ENCODE data around the gene TMEM134. TPM values are rescaled to one million over a fixed set of nuclear protein-coding genes. Genes with fewer than 3 reads are reported as not detected.
A peak's percentile ranks its signal among the peaks of the same experiment; 100 is the strongest.

The TMEM134 gene
- total and polyA plus RNA-seq, 9 of the 15 experiments (the other 6 are each of a cell fraction or from before 2014, with no cell fraction given), result 0.63 to 48.4 (median 10.7) TPM

- TF ChIP-seq EHMT2 (IDR thresholded peaks at IDR 0.05), result no peak
- no peak for TF ChIP-seq THRAP3 (IDR thresholded peaks at IDR 0.05; ENCODE audit: borderline replicate concordance)
- no peak for TF ChIP-seq ZNF24 (IDR thresholded peaks at IDR 0.05)
- no peak for TF ChIP-seq HOMEZ (CRISPR knock-in tag; IDR thresholded peaks at IDR 0.05)
- no peak for TF ChIP-seq GTF3C2 (IDR thresholded peaks at IDR 0.05; ENCODE audit: borderline replicate concordance, extremely low read depth, insufficient read length)
- no peak for TF ChIP-seq CTCF (IDR thresholded peaks at IDR 0.05 in 2 of 3, conservative IDR thresholded peaks at IDR 0.05 in 1 of 3; ENCODE audit: insufficient read depth in 2 of 3, low read depth in 1 of 3, low read length in 3 of 3)
- peak; percentile 70 for TF ChIP-seq ZBTB40 (IDR thresholded peaks at IDR 0.05)
- no peak for TF ChIP-seq ZBTB40 (CRISPR knock-in tag; IDR thresholded peaks at IDR 0.05)
- TF ChIP-seq TEAD1 (CRISPR knock-in tag; IDR thresholded peaks at IDR 0.05), result peak; percentile 16 to 43; a peak in 1 of 4 replicates
Measured at GRCh38 chr11:67428052-67429001, 40.7 kb downstream of the TMEM134 start, which contains the start of gene RPS6KB2 (continued).

All from K562 (cell line).